Thoracic aorta (tissue), 2 donors: ENCODE results near the gene HSD17B11. TPM values are rescaled to one million over a fixed set of nuclear protein-coding genes. Genes with fewer than 3 reads are reported as not detected.
A peak's percentile ranks its signal among the peaks of the same experiment; 100 is the strongest.
"Not testable (repeated sequence)": the region's sequence is repeated elsewhere in the genome, so short reads cannot be mapped to it uniquely, and the experiment has no call there.

Experiments used
- ATAC-seq: fragments of 150-250 bp; one replicate; pipeline ENCODE4 v1.8.0; 2017; ENCODE audit warnings: low read depth; ENCODE audit not compliant: insufficient number of reproducible peaks, low FRiP score
- DNase-seq: peaks from one replicate; pipeline ENCODE4 v3.0.0-alpha.2; 2020; ENCODE audit warnings: low spot score
- H3K27ac ChIP-seq, 2 donors: fragments of 200-600 bp; sonication (generic); 1 replicate in 1 of 2; 2 replicates in 1 of 2; pipeline ENCODE4 v1.5.1; 2016; ENCODE audit warnings: mild to moderate bottlenecking in 2 of 2, moderate library complexity in 2 of 2
- H3K27me3 ChIP-seq: fragments of 200-600 bp; sonication (generic); replicated peaks from 2 replicates; pipeline ENCODE4 v1.6.0; 2016; ENCODE audit warnings: mild to moderate bottlenecking; ENCODE audit not compliant: insufficient read depth
- H3K36me3 ChIP-seq: fragments of 200-600 bp; sonication (generic); one replicate; pipeline ENCODE4 v1.5.1; 2016
- H3K4me1 ChIP-seq, 2 donors: fragments of 200-600 bp; sonication (generic); 1 replicate in 1 of 2; 2 replicates in 1 of 2; pipeline versions ENCODE4 v1.5.1 to v1.6.0; 2016; ENCODE audit warnings: low read depth in 2 of 2, mild to moderate bottlenecking in 1 of 2; ENCODE audit not compliant: control insufficient read depth in 1 of 2
- H3K4me3 ChIP-seq: fragments of 200-600 bp; sonication (generic); 2 replicates; pipeline ENCODE4 v1.5.1; 2016; ENCODE audit warnings: mild to moderate bottlenecking
- H3K9me3 ChIP-seq: fragments of 200-600 bp; sonication (generic); 2 replicates; pipeline ENCODE4 v1.5.1; 2016
- CTCF ChIP-seq: fragments of 200-600 bp; sonication (generic); IDR thresholded peaks from one replicate; pipeline ENCODE4 v1.5.1; 2019; ENCODE audit warnings: antibody characterized with exemption
- total RNA-seq, 2 donors: library from RNA; depleted of rRNA; stranded (reverse); fragments of >200 nt; gene quantifications; one replicate each; pipeline versions ENCODE4 v1.1.0 to v1.2.3, GENCODE V29; 2016

HSD17B11 gene
- total RNA-seq, 2 donors from 2014 or later, result 43.2 to 57.6 TPM

GRCh38 chr4:87354168-87355102, 36.6 kb downstream of the HSD17B11 start:
- Histone ChIP-seq H3K36me3 (no peaks in the 10 kb centered on the region), H3K4me1 (peaks cover 7 to 17% of the 10 kb centered on the region in 2 donors), H3K27me3 (no peaks in the 10 kb centered on the region), H3K27ac (peak overlapping the region; percentile 65 to 74), H3K4me3 (peak overlapping the region; percentile 30), H3K9me3 (no peaks in the 10 kb centered on the region)
- no peak for TF ChIP-seq CTCF
- no peak for DNase-seq
- peak; percentile 94 for ATAC-seq

DNA sequence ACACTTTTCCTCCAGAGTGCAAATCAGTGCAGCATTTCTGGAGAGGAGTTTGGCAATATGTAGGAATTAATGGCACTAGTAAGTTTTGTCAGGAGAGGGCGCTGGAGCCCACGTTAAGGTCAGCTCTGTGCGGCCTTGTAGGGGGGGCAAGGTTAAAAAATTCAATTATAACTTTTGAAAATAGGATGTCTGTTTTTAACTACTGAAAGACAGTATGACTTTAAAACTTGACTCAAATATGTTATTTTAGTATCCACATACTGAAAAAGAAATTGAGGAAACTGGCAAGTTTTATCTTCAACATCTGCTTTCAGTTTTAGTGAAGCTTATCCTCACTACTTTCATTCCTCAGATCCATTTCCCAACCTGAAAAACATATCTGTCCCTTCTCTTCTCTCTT, 37.4 kb downstream of the HSD17B11 start:
- ATAC-seq (peak; percentile 86), DNase-seq (no peak)
- peaks cover 7 to 17% of the 10 kb centered on the region in 2 donors for H3K4me1 ChIP-seq
- peak; percentile 43 for TF ChIP-seq CTCF
- H3K27me3 ChIP-seq, result no peaks in the 10 kb centered on the region
- no peaks in the 10 kb centered on the region for H3K9me3 ChIP-seq
- no peaks in the 10 kb centered on the region for H3K36me3 ChIP-seq
- H3K27ac ChIP-seq, result peak overlapping the region; percentile 65 to 74
- peak overlapping the region; percentile 30 for H3K4me3 ChIP-seq

DNA sequence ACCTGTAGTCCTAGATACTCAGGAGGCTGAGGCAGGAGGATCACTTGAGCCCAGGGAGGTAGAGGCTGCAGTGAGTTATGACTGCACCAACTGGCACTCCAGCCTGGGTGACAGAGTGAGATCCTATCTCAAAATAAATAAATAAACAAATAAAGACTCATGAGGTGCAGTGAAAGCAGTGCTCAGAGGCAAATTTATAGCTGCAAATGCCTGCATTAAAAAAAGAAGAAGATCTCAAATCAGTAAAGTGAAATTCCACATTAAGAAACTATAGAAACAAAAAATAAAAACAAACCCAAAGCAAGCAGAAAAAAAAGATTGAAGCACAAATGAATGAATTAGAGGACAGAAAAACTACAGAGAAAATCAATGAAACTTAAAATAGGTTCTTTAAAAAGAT, 45.8 kb downstream of the HSD17B11 start:
- Histone ChIP-seq H3K4me3 (no peak overlapping the region), H3K27ac (no peak overlapping the region), H3K27me3 (no peaks in the 10 kb centered on the region), H3K4me1 (peaks cover 4 to 19% of the 10 kb centered on the region in 2 donors), H3K36me3 (peaks cover 5% of the 10 kb centered on the region), H3K9me3 (peaks cover 5% of the 10 kb centered on the region)
- no peak for TF ChIP-seq CTCF
- no peak for DNase-seq
- ATAC-seq, result no peak

DNA sequence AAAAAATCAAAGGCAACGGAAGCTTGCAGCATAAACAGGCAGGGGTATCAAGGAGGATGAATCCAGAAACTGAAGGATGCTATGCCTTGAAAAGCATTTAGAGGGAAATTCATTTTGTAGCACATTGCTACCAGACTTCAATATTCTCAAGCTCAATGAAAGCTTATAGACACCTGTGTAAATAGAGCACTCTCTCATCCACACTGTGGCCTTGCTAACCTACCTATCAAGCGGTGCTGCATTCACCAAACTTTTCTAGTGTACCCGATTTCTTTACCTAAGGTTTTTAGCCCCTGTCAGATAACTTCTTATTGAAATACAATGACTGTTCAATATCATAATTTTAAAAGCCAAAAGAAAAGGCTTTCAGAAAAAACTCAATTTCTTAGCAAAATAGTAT, 48.1 kb downstream of the HSD17B11 start:
- Histone ChIP-seq H3K9me3 (peaks cover 5% of the 10 kb centered on the region), H3K27ac (peak overlapping the region; percentile 31 to 83), H3K4me3 (no peak overlapping the region), H3K27me3 (no peaks in the 10 kb centered on the region), H3K4me1 (peaks cover 4 to 35% of the 10 kb centered on the region in 2 donors), H3K36me3 (peaks cover 5% of the 10 kb centered on the region)
- ATAC-seq (no peak), DNase-seq (no peak)
- TF ChIP-seq CTCF, result no peak

GRCh38 chr4:87341954-87342635, 48.9 kb downstream of the HSD17B11 start:
- H3K27me3 ChIP-seq, H3K9me3 ChIP-seq, H3K36me3 ChIP-seq: not testable (repeated sequence)
- peak; percentile 19 for DNase-seq
- peak; percentile 74 for ATAC-seq
- peak overlapping the region; percentile 68 for H3K4me3 ChIP-seq
- peaks cover 4 to 35% of the 10 kb centered on the region in 2 donors for H3K4me1 ChIP-seq
- H3K27ac ChIP-seq, result peak overlapping the region; percentile 31 to 83
